HepG2 (cell line): Measurements from ENCODE around the gene RAC3. TPM values are rescaled to one million over a fixed set of nuclear protein-coding genes. Genes with fewer than 3 reads are reported as not detected.

Experiments used
- ATAD3A ChIP-seq: sonication (generic); formaldehyde crosslinking; IDR thresholded peaks from 2 replicates; pipeline ENCODE4 v1.4.0; 2020; ENCODE audit warnings: missing genetic modification reagents
- CEBPG ChIP-seq: IDR thresholded peaks from 2 replicates; pipeline ENCODE4 v1.6.1; 2016
- HIVEP1 ChIP-seq: sonication (generic); formaldehyde crosslinking; IDR thresholded peaks from 2 replicates; pipeline ENCODE4 v1.4.0; 2020; ENCODE audit warnings: mild to moderate bottlenecking, missing genetic modification reagents
- ISL2 ChIP-seq: sonication (generic); formaldehyde crosslinking; IDR thresholded peaks from 2 replicates; pipeline ENCODE4 v1.5.0; 2020; ENCODE audit warnings: missing genetic modification reagents
- KDM6A ChIP-seq: IDR thresholded peaks from 2 replicates; pipeline ENCODE4 v1.6.1; 2016; ENCODE audit warnings: low read depth
- KLF13 ChIP-seq: sonication (generic); formaldehyde crosslinking; IDR thresholded peaks from 2 replicates; pipeline ENCODE4 v1.4.0; 2020; ENCODE audit warnings: mild to moderate bottlenecking, missing genetic modification reagents
- NFIC ChIP-seq: IDR thresholded peaks from 2 replicates; pipeline ENCODE4 v1.6.1; 2012; ENCODE audit warnings: mild to moderate bottlenecking, low read length, inconsistent platforms
- SMARCC2 ChIP-seq: fragments of 450-650 bp; IDR thresholded peaks from 2 replicates; pipeline ENCODE4 v1.6.1; 2017; ENCODE audit warnings: antibody characterized with exemption, mild to moderate bottlenecking
- THYN1 ChIP-seq: sonication (generic); formaldehyde crosslinking; IDR thresholded peaks from 2 replicates; pipeline ENCODE4 v1.8.1; 2023; ENCODE audit warnings: low read depth, mild to moderate bottlenecking, moderate library complexity, missing genetic modification reagents, borderline replicate concordance
- TRIM24 ChIP-seq: sonication (generic); formaldehyde crosslinking; IDR thresholded peaks from 2 replicates; pipeline ENCODE4 v1.8.0; 2022; ENCODE audit warnings: mild to moderate bottlenecking, missing genetic modification reagents
- WIZ ChIP-seq: sonication (generic); formaldehyde crosslinking; IDR thresholded peaks from 2 replicates; pipeline ENCODE4 v1.5.1; 2020; ENCODE audit warnings: mild to moderate bottlenecking, missing genetic modification reagents
- ZBTB8A ChIP-seq: sonication (generic); formaldehyde crosslinking; IDR thresholded peaks from 2 replicates; pipeline ENCODE4 v1.4.0; 2020; ENCODE audit warnings: mild to moderate bottlenecking, low read depth, missing genetic modification reagents, borderline replicate concordance
- ZFP36L1 ChIP-seq: sonication (generic); formaldehyde crosslinking; IDR thresholded peaks from 2 replicates; pipeline ENCODE4 v1.8.0; 2022; ENCODE audit warnings: mild to moderate bottlenecking, missing genetic modification reagents, moderate library complexity
- ZFYVE20 ChIP-seq: sonication (generic); formaldehyde crosslinking; IDR thresholded peaks from 2 replicates; pipeline ENCODE4 v1.8.0; 2023; ENCODE audit warnings: low read depth, mild to moderate bottlenecking, moderate library complexity, missing genetic modification reagents, borderline replicate concordance
- ZNF350 ChIP-seq: sonication (generic); formaldehyde crosslinking; IDR thresholded peaks from 2 replicates; pipeline ENCODE4 v1.4.0; 2020; ENCODE audit warnings: mild to moderate bottlenecking, low read depth, missing genetic modification reagents, borderline replicate concordance
- ZNF564 ChIP-seq: sonication (generic); formaldehyde crosslinking; IDR thresholded peaks from 2 replicates; pipeline ENCODE4 v1.8.1; 2023; ENCODE audit warnings: mild to moderate bottlenecking, missing genetic modification reagents
- ZNF598 ChIP-seq: sonication (generic); formaldehyde crosslinking; IDR thresholded peaks from 2 replicates; pipeline ENCODE4 v1.5.1; 2020; ENCODE audit warnings: mild to moderate bottlenecking, missing genetic modification reagents, borderline replicate concordance
- ZNF773 ChIP-seq: sonication (generic); formaldehyde crosslinking; IDR thresholded peaks from 2 replicates; pipeline ENCODE4 v1.4.0; 2020; ENCODE audit warnings: missing genetic modification reagents, borderline replicate concordance
- ZSCAN22 ChIP-seq: sonication (generic); formaldehyde crosslinking; IDR thresholded peaks from 2 replicates; pipeline ENCODE4 v1.4.0; 2020; ENCODE audit warnings: mild to moderate bottlenecking, missing genetic modification reagents
- polyA plus RNA-seq, 8 experiments: library from polyadenylated mRNA; depleted of rRNA in 3 of 8; stranded (reverse) in 7 of 8; unstranded in 1 of 8; fragments of >200 nt; fragmentation: Illumina TruSeq in 4 of 8; extraction: Trizol in 4 of 8; gene quantifications; 2 replicates each; pipeline versions ENCODE4 v1.2.1 to v1.2.3, GENCODE V29; 2011 to 2016; ENCODE audit warnings: low read depth in 4 of 8, missing spikeins in 1 of 8, mixed read lengths in 1 of 8; ENCODE audit not compliant: insufficient read depth in 1 of 8
- total RNA-seq, 5 experiments: library from RNA; depleted of rRNA; stranded (reverse); fragments of >200 nt; fragmentation: Illumina TruSeq; extraction: Trizol; gene quantifications; 2 replicates each; pipeline ENCODE4 v1.2.3, GENCODE V29; 2016; ENCODE audit warnings: low read depth in 1 of 5
- TF ChIP-seq, protein P1 (sequence below): sonication (generic); formaldehyde crosslinking; IDR thresholded peaks from 2 replicates; pipeline ENCODE4 v1.4.0; 2020; ENCODE audit warnings: missing genetic modification reagents, borderline replicate concordance
- TF ChIP-seq, protein P2 (sequence below): IDR thresholded peaks from 2 replicates; pipeline ENCODE4 v1.6.1; 2018; ENCODE audit warnings: missing genetic modification reagents
- TF ChIP-seq, protein P3 (sequence below): sonication (generic); formaldehyde crosslinking; IDR thresholded peaks from 2 replicates; pipeline ENCODE4 v1.5.0; 2020; ENCODE audit warnings: mild to moderate bottlenecking, low read depth, missing genetic modification reagents, borderline replicate concordance
- TF ChIP-seq, protein P4 (sequence below): sonication (generic); formaldehyde crosslinking; IDR thresholded peaks from 2 replicates; pipeline ENCODE4 v1.5.0; 2020; ENCODE audit warnings: mild to moderate bottlenecking, missing genetic modification reagents
- TF ChIP-seq, protein P5 (sequence below): sonication (generic); formaldehyde crosslinking; IDR thresholded peaks from 2 replicates; pipeline ENCODE4 v1.9.0; 2021; ENCODE audit warnings: missing genetic modification reagents, borderline replicate concordance

RAC3 gene
- total and polyA plus RNA-seq, 2 of the 13 experiments (the other 11 are each of a cell fraction or from before 2014, with no cell fraction given) = 10.5 to 21.3 TPM

DNA sequence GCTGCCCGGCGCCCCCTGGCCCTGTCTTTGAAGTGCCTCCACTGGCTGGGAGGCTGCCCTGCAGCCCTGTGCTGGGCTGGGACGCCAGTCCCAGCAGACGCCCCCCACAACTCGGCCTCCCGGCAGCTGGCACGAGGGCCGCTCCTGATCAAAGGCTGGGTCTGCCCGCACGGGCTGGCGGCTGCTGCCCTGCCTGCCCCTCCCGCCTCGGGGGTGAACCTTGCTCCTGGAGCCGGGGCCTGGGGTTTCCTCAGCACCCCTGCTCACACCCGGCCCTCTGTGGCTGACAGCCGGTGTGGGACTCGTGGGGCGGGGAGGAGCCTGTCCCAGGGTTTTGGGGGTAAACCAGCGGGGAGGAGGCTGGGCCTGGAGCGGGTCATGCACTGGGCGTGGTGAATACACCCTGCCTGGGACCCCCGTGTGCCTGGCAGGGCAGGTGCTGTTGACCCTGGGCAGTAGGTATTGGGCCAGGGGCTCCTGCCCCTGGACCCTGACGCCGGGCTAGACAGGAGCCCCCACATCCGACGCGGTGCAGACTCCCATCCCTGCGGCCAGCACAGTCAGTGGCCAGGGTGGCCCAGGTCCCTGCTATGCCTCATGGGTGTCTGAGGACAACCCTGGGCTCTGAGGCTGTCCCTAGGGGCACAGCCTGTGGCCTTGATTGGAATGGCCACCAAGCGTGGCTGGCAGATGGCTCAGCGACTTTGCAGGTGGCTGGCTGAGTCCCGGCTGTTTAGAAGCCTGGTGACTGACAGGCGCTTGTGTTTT lies 30.5 kb upstream of the RAC3 start (continued):
- TF ChIP-seq WIZ (CRISPR knock-in tag) = no peak
- no peak for TF ChIP-seq ZFYVE20
- TF ChIP-seq ZFP36L1 (CRISPR knock-in tag) = peak; percentile 86; the same call in 1 of the 2 replicates
- TF ChIP-seq, protein P1, sequence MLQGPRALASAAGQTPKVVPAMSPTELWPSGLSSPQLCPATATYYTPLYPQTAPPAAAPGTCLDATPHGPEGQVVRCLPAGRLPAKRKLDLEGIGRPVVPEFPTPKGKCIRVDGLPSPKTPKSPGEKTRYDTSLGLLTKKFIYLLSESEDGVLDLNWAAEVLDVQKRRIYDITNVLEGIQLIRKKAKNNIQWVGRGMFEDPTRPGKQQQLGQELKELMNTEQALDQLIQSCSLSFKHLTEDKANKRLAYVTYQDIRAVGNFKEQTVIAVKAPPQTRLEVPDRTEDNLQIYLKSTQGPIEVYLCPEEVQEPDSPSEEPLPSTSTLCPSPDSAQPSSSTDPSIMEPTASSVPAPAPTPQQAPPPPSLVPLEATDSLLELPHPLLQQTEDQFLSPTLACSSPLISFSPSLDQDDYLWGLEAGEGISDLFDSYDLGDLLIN = peak; percentile 64; the same call in 1 of the 2 replicates
- TF ChIP-seq TRIM24 = no peak
- no peak for TF ChIP-seq ATAD3A (CRISPR knock-in tag)
- TF ChIP-seq SMARCC2 = no peak
- no peak for TF ChIP-seq ZNF598 (CRISPR knock-in tag)
- TF ChIP-seq, protein P2, sequence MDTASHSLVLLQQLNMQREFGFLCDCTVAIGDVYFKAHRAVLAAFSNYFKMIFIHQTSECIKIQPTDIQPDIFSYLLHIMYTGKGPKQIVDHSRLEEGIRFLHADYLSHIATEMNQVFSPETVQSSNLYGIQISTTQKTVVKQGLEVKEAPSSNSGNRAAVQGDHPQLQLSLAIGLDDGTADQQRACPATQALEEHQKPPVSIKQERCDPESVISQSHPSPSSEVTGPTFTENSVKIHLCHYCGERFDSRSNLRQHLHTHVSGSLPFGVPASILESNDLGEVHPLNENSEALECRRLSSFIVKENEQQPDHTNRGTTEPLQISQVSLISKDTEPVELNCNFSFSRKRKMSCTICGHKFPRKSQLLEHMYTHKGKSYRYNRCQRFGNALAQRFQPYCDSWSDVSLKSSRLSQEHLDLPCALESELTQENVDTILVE (CRISPR knock-in tag) = peak; percentile 90
- TF ChIP-seq, protein P3, sequence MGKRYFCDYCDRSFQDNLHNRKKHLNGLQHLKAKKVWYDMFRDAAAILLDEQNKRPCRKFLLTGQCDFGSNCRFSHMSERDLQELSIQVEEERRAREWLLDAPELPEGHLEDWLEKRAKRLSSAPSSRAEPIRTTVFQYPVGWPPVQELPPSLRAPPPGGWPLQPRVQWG (CRISPR knock-in tag) = no peak
- TF ChIP-seq ZNF564 = peak; percentile 83
- peak; percentile 60 for TF ChIP-seq CEBPG (CRISPR knock-in tag)
- TF ChIP-seq KDM6A (CRISPR knock-in tag) = peak; percentile 74; the same call in 1 of the 2 replicates
- peak; percentile 76 for TF ChIP-seq ZNF350 (CRISPR knock-in tag)
- no peak for TF ChIP-seq THYN1 (CRISPR knock-in tag)
- peak; percentile 22; the same call in 1 of the 2 replicates for TF ChIP-seq ZNF773 (CRISPR knock-in tag)
- TF ChIP-seq, protein P4, sequence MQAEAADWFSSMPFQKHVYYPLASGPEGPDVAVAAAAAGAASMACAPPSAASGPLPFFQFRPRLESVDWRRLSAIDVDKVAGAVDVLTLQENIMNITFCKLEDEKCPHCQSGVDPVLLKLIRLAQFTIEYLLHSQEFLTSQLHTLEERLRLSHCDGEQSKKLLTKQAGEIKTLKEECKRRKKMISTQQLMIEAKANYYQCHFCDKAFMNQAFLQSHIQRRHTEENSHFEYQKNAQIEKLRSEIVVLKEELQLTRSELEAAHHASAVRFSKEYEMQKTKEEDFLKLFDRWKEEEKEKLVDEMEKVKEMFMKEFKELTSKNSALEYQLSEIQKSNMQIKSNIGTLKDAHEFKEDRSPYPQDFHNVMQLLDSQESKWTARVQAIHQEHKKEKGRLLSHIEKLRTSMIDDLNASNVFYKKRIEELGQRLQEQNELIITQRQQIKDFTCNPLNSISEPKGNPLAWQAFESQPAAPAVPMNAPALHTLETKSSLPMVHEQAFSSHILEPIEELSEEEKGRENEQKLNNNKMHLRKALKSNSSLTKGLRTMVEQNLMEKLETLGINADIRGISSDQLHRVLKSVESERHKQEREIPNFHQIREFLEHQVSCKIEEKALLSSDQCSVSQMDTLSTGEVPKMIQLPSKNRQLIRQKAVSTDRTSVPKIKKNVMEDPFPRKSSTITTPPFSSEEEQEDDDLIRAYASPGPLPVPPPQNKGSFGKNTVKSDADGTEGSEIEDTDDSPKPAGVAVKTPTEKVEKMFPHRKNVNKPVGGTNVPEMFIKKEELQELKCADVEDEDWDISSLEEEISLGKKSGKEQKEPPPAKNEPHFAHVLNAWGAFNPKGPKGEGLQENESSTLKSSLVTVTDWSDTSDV (CRISPR knock-in tag) = peak; percentile 3; the same call in 1 of the 2 replicates
- TF ChIP-seq, protein P5, sequence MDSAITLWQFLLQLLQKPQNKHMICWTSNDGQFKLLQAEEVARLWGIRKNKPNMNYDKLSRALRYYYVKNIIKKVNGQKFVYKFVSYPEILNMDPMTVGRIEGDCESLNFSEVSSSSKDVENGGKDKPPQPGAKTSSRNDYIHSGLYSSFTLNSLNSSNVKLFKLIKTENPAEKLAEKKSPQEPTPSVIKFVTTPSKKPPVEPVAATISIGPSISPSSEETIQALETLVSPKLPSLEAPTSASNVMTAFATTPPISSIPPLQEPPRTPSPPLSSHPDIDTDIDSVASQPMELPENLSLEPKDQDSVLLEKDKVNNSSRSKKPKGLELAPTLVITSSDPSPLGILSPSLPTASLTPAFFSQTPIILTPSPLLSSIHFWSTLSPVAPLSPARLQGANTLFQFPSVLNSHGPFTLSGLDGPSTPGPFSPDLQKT (CRISPR knock-in tag) = no peak
- TF ChIP-seq ZBTB8A (CRISPR knock-in tag) = no peak; the same call in 1 of the 2 replicates
- peak; percentile 55; the same call in 1 of the 2 replicates for TF ChIP-seq ZSCAN22 (CRISPR knock-in tag)
- TF ChIP-seq HIVEP1 = peak; percentile 99
- TF ChIP-seq ISL2 = peak; percentile 94; the same call in 1 of the 2 replicates
- peak; percentile 80; the same call in 1 of the 2 replicates for TF ChIP-seq KLF13 (CRISPR knock-in tag)
- no peak for TF ChIP-seq NFIC
